Fibroblast of mammary gland (primary cell): ENCODE data around the gene ZNF777.
"Not testable (repeated sequence)": the region's sequence is repeated elsewhere in the genome, so short reads cannot be mapped to it uniquely, and the experiment has no call there.

Experiments used
- DNase-seq: peaks from one replicate; pipeline ENCODE4 v3.0.0-alpha.2; 2010; ENCODE audit warnings: low read depth
- H3K4me3 ChIP-seq: 2 replicates; pipeline ENCODE4 v1.5.1; 2011; ENCODE audit warnings: low read depth, mild to moderate bottlenecking, low read length, moderate library complexity; ENCODE audit not compliant: control insufficient read depth
- CTCF ChIP-seq: conservative IDR thresholded peaks from 2 replicates; pipeline ENCODE4 v1.5.1; 2011; ENCODE audit warnings: low read depth, low read length, inconsistent platforms; ENCODE audit not compliant: control insufficient read depth, insufficient read depth

ZNF777 gene

GRCh38 chr7:149404396-149404795 lies 56.5 kb downstream of the ZNF777 start:
- no peak overlapping the region for H3K4me3 ChIP-seq
- no peak for DNase-seq
- no peak for TF ChIP-seq CTCF

- H3K4me3 ChIP-seq = no peak overlapping the region
- TF ChIP-seq CTCF = no peak
- DNase-seq = no peak
Observed at GRCh38 chr7:149398195-149398820, 62.6 kb downstream of the ZNF777 start.

GRCh38 chr7:149397470-149398043 lies 63.3 kb downstream of the ZNF777 start:
- H3K4me3 ChIP-seq = no peak overlapping the region
- DNase-seq = no peak
- no peak for TF ChIP-seq CTCF

- H3K4me3 ChIP-seq, DNase-seq: not testable (repeated sequence)
Observed at GRCh38 chr7:149388550-149389335, 72.1 kb downstream of the ZNF777 start.

- DNase-seq, H3K4me3 ChIP-seq: not testable (repeated sequence)
Observed at GRCh38 chr7:149386514-149386913, 74.3 kb downstream of the ZNF777 start.

- DNase-seq = no peak
- no peak for TF ChIP-seq CTCF
- no peak overlapping the region for H3K4me3 ChIP-seq
Observed at GRCh38 chr7:149385195-149385950, 75.5 kb downstream of the ZNF777 start.
